H1 (cell line): ENCODE measurements around the gene AGPAT3. TPM values are rescaled to one million over a fixed set of nuclear protein-coding genes. Genes with fewer than 3 reads are reported as not detected.

ENCODE experiments used
- CTCF ChIA-PET: fragments of 300-600 bp; sonication (Branson Sonifier 250); formaldehyde crosslinking; loops from one replicate; lab custom pipeline; 2021; ENCODE audit not compliant: partially characterized antibody; lab: Charles Lee
- POLR2A ChIA-PET: fragments of 300-600 bp; sonication (Branson Sonifier 250); formaldehyde crosslinking; loops from one replicate; lab custom pipeline; 2021; ENCODE audit warnings: inconsistent platforms; ENCODE audit not compliant: partially characterized antibody; lab: Charles Lee
- DNase-seq, 2 experiments: peaks; one replicate each; pipeline versions ENCODE4 v3.0.0 to v3.0.0-alpha.2; 2010 to 2022; ENCODE audit warnings: low spot score in 2 of 2, low read depth in 1 of 2, mixed read lengths in 1 of 2
- FAIRE-seq: peaks from 2 replicates; lab custom pipeline; 2011; peaks lifted over from hg19 to GRCh38; lab: Jason Lieb, UNC
- H2AFZ ChIP-seq: 2 replicates; pipeline ENCODE4 v1.8.1; 2012; ENCODE audit warnings: low read length, inconsistent platforms
- H2AK5ac ChIP-seq: 2 replicates; pipeline ENCODE4 v1.6.1; 2013; ENCODE audit warnings: low read depth, low read length
- H2BK120ac ChIP-seq: replicated peaks from 2 replicates; pipeline ENCODE3; 2013; ENCODE audit warnings: low read depth, low read length, inconsistent platforms
- H2BK12ac ChIP-seq: 2 replicates; pipeline ENCODE4 v1.6.1; 2013; ENCODE audit warnings: low read depth, low read length
- H2BK15ac ChIP-seq: 2 replicates; pipeline ENCODE4 v1.6.1; 2013; ENCODE audit warnings: low read length
- H2BK20ac ChIP-seq: 2 replicates; pipeline ENCODE4 v1.6.1; 2013; ENCODE audit warnings: low read length
- H2BK5ac ChIP-seq: 2 replicates; pipeline ENCODE4 v1.6.1; 2013; ENCODE audit warnings: low read depth, low read length
- H3K14ac ChIP-seq: 2 replicates; pipeline ENCODE4 v1.6.1; 2013; ENCODE audit warnings: inconsistent platforms; ENCODE audit not compliant: insufficient read length
- H3K18ac ChIP-seq: 2 replicates; pipeline ENCODE4 v1.6.1; 2013; ENCODE audit warnings: low read length; ENCODE audit errors: extremely low read depth
- H3K23ac ChIP-seq: 2 replicates; pipeline ENCODE4 v1.6.1; 2013; ENCODE audit warnings: inconsistent platforms; ENCODE audit not compliant: insufficient read length
- H3K23me2 ChIP-seq: 2 replicates; pipeline ENCODE4 v1.6.1; 2013; ENCODE audit warnings: low read depth, low read length
- H3K27ac ChIP-seq: 2 replicates; pipeline ENCODE4 v1.6.1; 2011; ENCODE audit warnings: low read depth, low read length, inconsistent platforms
- H3K27me3 ChIP-seq, 4 experiments: replicated peaks in 1 of 4; 1 replicate in 1 of 4; 2 replicates in 3 of 4; pipeline versions ENCODE4 v1.6.1 to v1.8.1; 2011 to 2013; ENCODE audit warnings: low read length in 3 of 4, mild to moderate bottlenecking in 3 of 4, inconsistent platforms in 2 of 4, mixed read lengths in 2 of 4, moderate library complexity in 1 of 4; ENCODE audit not compliant: control insufficient read depth in 3 of 4, insufficient read depth in 3 of 4; ENCODE audit errors: extremely low read depth in 1 of 4
- H3K36me3 ChIP-seq, 4 experiments: 2 replicates each; pipeline versions ENCODE4 v1.6.1 to v1.8.1; 2011 to 2013; ENCODE audit warnings: mild to moderate bottlenecking in 4 of 4, low read length in 3 of 4, moderate library complexity in 2 of 4, control low read depth in 1 of 4, inconsistent platforms in 1 of 4; ENCODE audit not compliant: insufficient read depth in 4 of 4, control insufficient read depth in 2 of 4
- H3K4ac ChIP-seq: replicated peaks from 2 replicates; pipeline ENCODE3; 2013; ENCODE audit warnings: low read length, low read depth, mixed read lengths, inconsistent platforms; ENCODE audit not compliant: insufficient read length
- H3K4me1 ChIP-seq, 4 experiments: replicated peaks in 1 of 4; 1 replicate in 1 of 4; 2 replicates in 3 of 4; pipeline versions ENCODE4 v1.6.1 to v1.8.1; 2011 to 2013; ENCODE audit warnings: low read length in 3 of 4, inconsistent platforms in 2 of 4, mixed read lengths in 1 of 4; ENCODE audit not compliant: insufficient read depth in 4 of 4, control insufficient read depth in 3 of 4
- H3K4me2 ChIP-seq, 2 experiments: 2 replicates each; pipeline versions ENCODE4 v1.6.1 to v1.8.1; 2011 to 2013; ENCODE audit warnings: low read depth in 2 of 2, low read length in 2 of 2, control low read depth in 1 of 2, inconsistent platforms in 1 of 2, mild to moderate bottlenecking in 1 of 2; ENCODE audit not compliant: insufficient read depth in 1 of 2
- H3K4me3 ChIP-seq, 4 experiments: fragments of 200-600, 300-600 bp in 1 of 4; sonication (generic), shearing (Covaris generic), sonication (Bioruptor Twin) in 1 of 4; 2 replicates each; pipeline versions ENCODE4 v1.5.1 to v1.8.1; 2011 to 2016; ENCODE audit warnings: low read length in 4 of 4, low read depth in 3 of 4, control low read depth in 2 of 4, inconsistent platforms in 2 of 4, mild to moderate bottlenecking in 2 of 4, mixed read lengths in 1 of 4, moderate library complexity in 1 of 4; ENCODE audit not compliant: insufficient read depth in 2 of 4; ENCODE audit errors: extremely low read depth in 1 of 4
- H3K56ac ChIP-seq: replicated peaks from 2 replicates; pipeline ENCODE3; 2013; ENCODE audit warnings: low read depth, mild to moderate bottlenecking, mixed read lengths, low read length, inconsistent platforms; ENCODE audit not compliant: insufficient read length
- H3K79me1 ChIP-seq: 2 replicates; pipeline ENCODE4 v1.6.1; 2013; ENCODE audit warnings: low read depth, low read length, control low read depth
- H3K79me2 ChIP-seq, 2 experiments: 2 replicates each; pipeline versions ENCODE4 v1.6.1 to v1.8.1; 2012 to 2013; ENCODE audit warnings: low read length in 2 of 2, mild to moderate bottlenecking in 2 of 2, inconsistent platforms in 1 of 2; ENCODE audit not compliant: insufficient read depth in 2 of 2, control insufficient read depth in 1 of 2
- H3K9ac ChIP-seq, 4 experiments: replicated peaks in 1 of 4; 1 replicate in 1 of 4; 2 replicates in 3 of 4; pipeline versions ENCODE4 v1.6.1 to v1.8.1; 2011 to 2013; ENCODE audit warnings: low read depth in 3 of 4, low read length in 3 of 4, control low read depth in 2 of 4, mild to moderate bottlenecking in 2 of 4, moderate library complexity in 2 of 4, inconsistent platforms in 1 of 4; ENCODE audit errors: extremely low read depth in 1 of 4
- H3K9me3 ChIP-seq, 2 experiments: 2 replicates each; pipeline versions ENCODE4 v1.6.1 to v1.8.1; 2012 to 2013; ENCODE audit warnings: mild to moderate bottlenecking in 2 of 2, moderate library complexity in 2 of 2, control low read depth in 1 of 2, inconsistent platforms in 1 of 2, low read depth in 1 of 2, low read length in 1 of 2, mixed read lengths in 1 of 2; ENCODE audit not compliant: insufficient read depth in 2 of 2
- H4K20me1 ChIP-seq, 2 experiments: replicated peaks in 1 of 2; 2 replicates each; pipeline versions ENCODE3 to v1.8.1; 2011 to 2013; ENCODE audit warnings: inconsistent platforms in 2 of 2, low read length in 2 of 2, mild to moderate bottlenecking in 1 of 2; ENCODE audit not compliant: insufficient read depth in 2 of 2, control insufficient read depth in 1 of 2
- H4K5ac ChIP-seq: 2 replicates; pipeline ENCODE4 v1.6.1; 2013; ENCODE audit warnings: low read length, low read depth, mixed read lengths, inconsistent platforms; ENCODE audit not compliant: insufficient read length
- H4K8ac ChIP-seq: 2 replicates; pipeline ENCODE4 v1.8.0; 2013; ENCODE audit warnings: mild to moderate bottlenecking, moderate library complexity, low read length, inconsistent platforms; ENCODE audit not compliant: insufficient read depth; ENCODE audit errors: extremely low read depth
- H4K91ac ChIP-seq: replicated peaks from 2 replicates; pipeline ENCODE3; 2013; ENCODE audit warnings: low read length, mixed read lengths, inconsistent platforms; ENCODE audit not compliant: insufficient read length
- ATF2 ChIP-seq: IDR thresholded peaks from 2 replicates; pipeline ENCODE4 v1.6.1; 2012; ENCODE audit warnings: low read length, inconsistent platforms
- JUN ChIP-seq: IDR thresholded peaks from 2 replicates; pipeline ENCODE4 v1.6.1; 2011; ENCODE audit warnings: low read depth, mild to moderate bottlenecking, improper control_type of control experiment, low read length
- POLR2AphosphoS5 ChIP-seq: IDR thresholded peaks from 2 replicates; pipeline ENCODE4 v1.6.1; 2011; ENCODE audit warnings: low read depth, low read length
- RFX5 ChIP-seq: IDR thresholded peaks from 2 replicates; pipeline ENCODE4 v1.6.1; 2011; ENCODE audit warnings: low read depth, low read length, improper control_type of control experiment, borderline replicate concordance
- SIX5 ChIP-seq: IDR thresholded peaks from 2 replicates; pipeline ENCODE4 v1.6.1; 2011; ENCODE audit warnings: mild to moderate bottlenecking, low read depth, low read length
- SP4 ChIP-seq: IDR thresholded peaks from 2 replicates; pipeline ENCODE4 v1.6.1; 2012; ENCODE audit warnings: low read length, inconsistent platforms
- SRF ChIP-seq: IDR thresholded peaks from 2 replicates; pipeline ENCODE4 v1.6.1; 2011; ENCODE audit warnings: mild to moderate bottlenecking, low read depth, low read length, moderate library complexity
- SUZ12 ChIP-seq: fragments of 200-600 bp; sonication (generic); IDR thresholded peaks from 2 replicates; pipeline ENCODE4 v1.6.1; 2012; ENCODE audit warnings: mild to moderate bottlenecking, inconsistent platforms, low read length, moderate library complexity, mixed read lengths
- USF2 ChIP-seq: IDR thresholded peaks from 2 replicates; pipeline ENCODE4 v1.6.1; 2011; ENCODE audit warnings: low read length, improper control_type of control experiment
- WGBS, 2 experiments: shearing (Covaris generic) in 1 of 2; methylation state at CpG; one replicate each; pipeline versions ENCODE4 v1.1.6 to v1.1.7; 2013 to 2015; ENCODE audit warnings: low lambda C conversion rate in 2 of 2, mixed read lengths in 2 of 2, inconsistent platforms in 1 of 2, low coverage in 1 of 2, missing lambda C conversion rate in 1 of 2; ENCODE audit not compliant: insufficient replicate concordance in 2 of 2, insufficient coverage in 1 of 2, insufficient read length in 1 of 2; ENCODE audit errors: extremely low coverage in 1 of 2, missing lambda C conversion rate in 1 of 2; 5-methylcytosine and 5-hydroxymethylcytosine counted together
- polyA plus RNA-seq, 7 experiments: library from polyadenylated mRNA; depleted of rRNA in 3 of 7; stranded (reverse) in 5 of 7; unstranded in 2 of 7; fragments of >200 nt in 5 of 7; fragments of 200-250 nt in 2 of 7; gene quantifications; 1 replicate in 5 of 7; 2 replicates in 1 of 7; 4 replicates in 1 of 7; pipeline versions ENCODE4 v1.2.1 to v1.2.3, GENCODE V29; 2011 to 2013; ENCODE audit warnings: missing spikeins in 2 of 7, mixed read lengths in 2 of 7
- total RNA-seq: library from RNA; stranded (reverse); fragmentation: NEBNext Ultra II Directional; extraction: Animal tissue kit (Norgen Biotek cat#: 25700); gene quantifications from 2 replicates; pipeline ENCODE4 v1.2.1, GENCODE V29; 2021

Gene AGPAT3
- total and polyA plus RNA-seq, 2 of the 8 experiments (the other 6 are each of a cell fraction or from before 2014, with no cell fraction given) = 5.8 to 7.3 TPM

GRCh38 chr21:44011123-44011522, 146.1 kb downstream of the AGPAT3 start:
- WGBS, 2 experiments = 88% methylated on average over 9 of the region's 9 CpGs; no CpG with 5 or more reads in 1 of the 2 experiments

More at GRCh38 chr21:44011123-44011522, 146.1 kb downstream of the AGPAT3 start:
- Histone ChIP-seq H3K23me2 (peaks cover 3% of the 10 kb centered on the region; the same call in 1 of the 2 replicates), H3K27me3 (no peaks in the 10 kb centered on the region), H2AK5ac (no peak overlapping the region), H3K79me1 (peaks cover 4% of the 10 kb centered on the region), H2BK5ac (no peak overlapping the region), H3K4ac (no peak overlapping the region), H3K4me3 (peak overlapping the region in 3 of 4 experiments; percentile 76 to 92 (median 86); a peak in 7 of 8 replicates), H2BK15ac (no peak overlapping the region), H2BK20ac (no peak overlapping the region), H2BK12ac (no peak overlapping the region), H3K4me1 (peaks cover 4 to 12% (median 8%) of the 10 kb centered on the region in 4 experiments; a peak in 5 of 7 replicates), H4K91ac (no peak overlapping the region), H3K56ac (no peak overlapping the region), H2AFZ (no peak overlapping the region), H3K79me2 (peaks cover 25 to 33% of the 10 kb centered on the region in 2 experiments), H3K14ac (no peak overlapping the region), H3K27ac (no peak overlapping the region), H4K20me1 (peaks cover 7 to 9% of the 10 kb centered on the region in 2 experiments), H3K9ac (no peak overlapping the region; a peak in 1 of 7 replicates), H4K5ac (no peak overlapping the region), H2BK120ac (no peak overlapping the region), H4K8ac (no peak overlapping the region), H3K9me3 (no peaks in the 10 kb centered on the region), H3K18ac (no peak overlapping the region), H3K4me2 (peak overlapping the region; percentile 34 to 65), H3K23ac (no peak overlapping the region), H3K36me3 (no peaks in the 10 kb centered on the region)
- ChIA-PET CTCF (interaction anchor here (1.2 kb wide), 1 partner anchor 35 kb away, joined by 4 read pairs; no protein-coding TSS in a partner anchor), POLR2A (interaction anchor here (1.5 to 1.6 kb wide), 2 partner anchors 25 to 30 kb away, joined by 3 to 5 read pairs; no protein-coding TSS in a partner anchor)
- DNase-seq (no peak), FAIRE-seq (no peak)
- TF ChIP-seq USF2 (no peak), POLR2AphosphoS5 (no peak), SP4 (no peak), SIX5 (no peak), JUN (no peak), SRF (no peak), ATF2 (no peak), RFX5 (no peak), SUZ12 (no peak)
